CD4-positive, alpha-beta T cell treated with Interferon gamma for 1 hour (primary cell): ENCODE measurements around the gene SSC5D.
A peak's percentile ranks its signal among the peaks of the same experiment; 100 is the strongest.

Source experiments
- DNase-seq: peaks from one replicate; pipeline ENCODE4 v3.0.0-alpha.2; 2020

The SSC5D gene

GRCh38 chr19:55455576-55456235 lies 32.5 kb upstream of the SSC5D start:
- DNase-seq = no peak

DNA sequence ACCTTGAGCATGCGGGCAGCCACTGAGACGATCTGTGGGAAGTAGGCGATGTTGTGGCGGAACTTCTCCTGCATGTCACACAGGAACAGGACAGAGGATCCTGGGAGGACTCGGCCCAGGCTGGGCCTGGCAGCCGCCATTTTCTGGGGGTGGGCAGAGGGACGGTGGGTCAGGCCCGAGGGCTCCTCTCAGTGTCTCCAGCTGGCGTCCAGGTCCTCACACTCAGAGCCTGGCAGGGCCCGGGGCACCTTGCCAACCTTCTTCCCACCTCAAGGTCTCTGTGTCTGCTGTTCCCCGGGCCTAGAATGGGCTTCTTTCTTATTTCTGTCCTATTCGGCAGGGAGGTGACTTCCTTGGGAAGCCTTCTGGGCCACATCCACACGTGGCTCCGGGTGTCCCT lies 31.9 kb upstream of the SSC5D start:
- no peak for DNase-seq

GRCh38 chr19:55457683-55458457 lies 30.4 kb upstream of the SSC5D start:
- DNase-seq = no peak

GRCh38 chr19:55459551-55459949 lies 28.7 kb upstream of the SSC5D start:
- DNase-seq = no peak

DNA sequence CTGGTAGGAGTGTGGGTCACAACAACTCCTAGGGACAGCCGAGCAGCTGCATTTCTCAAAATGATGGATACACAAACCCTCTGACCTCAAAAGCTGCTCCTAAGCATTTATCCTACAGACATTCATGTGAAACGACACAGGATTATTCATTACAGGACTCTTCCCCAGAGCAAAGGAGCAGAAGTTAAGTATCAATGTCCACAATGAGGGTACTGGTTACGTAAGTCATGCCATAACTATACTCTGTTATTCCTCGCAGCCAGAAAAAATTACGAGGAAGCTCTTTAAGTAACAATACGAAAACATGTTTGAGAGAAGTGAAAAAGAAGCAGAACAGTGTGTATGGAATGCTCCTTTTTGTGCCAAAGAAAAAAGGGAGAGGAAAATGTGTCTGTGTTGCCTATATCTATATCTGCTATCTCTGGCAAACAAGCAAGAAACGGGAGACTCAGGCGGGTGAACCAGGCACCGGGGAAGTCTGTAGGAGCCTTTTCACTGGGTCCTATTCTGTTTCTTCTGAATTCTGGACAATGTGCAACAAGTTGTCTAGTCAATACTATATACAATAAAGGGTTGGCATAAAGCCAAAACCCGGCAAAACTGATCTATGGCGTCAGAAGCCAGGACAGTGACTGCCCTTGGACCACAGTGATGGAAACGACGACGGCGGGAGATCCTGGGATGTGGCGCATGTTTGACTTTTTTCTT lies 28.1 kb upstream of the SSC5D start:
- DNase-seq = no peak

DNA sequence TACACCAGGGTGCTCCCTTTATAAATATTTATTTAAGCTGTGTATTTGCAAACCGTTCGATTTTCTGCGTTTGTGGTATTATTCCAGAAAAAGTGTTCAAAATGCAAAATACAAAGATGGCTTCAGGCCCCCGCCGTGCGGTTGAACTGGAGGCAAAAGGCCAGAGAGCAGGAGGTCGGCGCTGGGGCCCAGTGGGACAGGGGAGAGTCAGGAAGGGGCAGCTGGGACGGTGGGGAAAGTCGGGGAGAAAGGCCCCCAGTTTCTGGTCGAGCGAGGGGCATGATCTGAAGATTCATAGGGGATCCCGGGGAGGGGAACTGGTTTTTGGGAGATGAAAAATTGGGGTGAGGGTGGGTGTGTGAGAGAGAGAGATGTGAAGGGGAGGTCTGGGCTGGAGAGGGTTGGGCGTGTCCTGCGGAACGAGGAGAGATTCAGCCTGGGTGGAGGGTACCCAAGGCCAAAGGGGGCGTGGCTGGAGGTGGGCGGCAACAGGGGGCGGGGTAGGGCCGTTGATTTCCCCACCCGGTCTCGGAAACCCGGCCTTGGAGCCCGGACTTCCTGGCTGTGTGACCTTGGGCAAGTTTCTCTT lies 27.5 kb upstream of the SSC5D start:
- no peak for DNase-seq

- DNase-seq = peak; percentile 100
These were observed 26.8 kb upstream of the SSC5D start, which contains the start of gene ISOC2 for GRCh38 chr19:55461259-55461973. TSS of gene ISOC2 (minus strand) at chr19:55461642. CDS start at chr19:55456486, 5,156 bp downstream.

DNA sequence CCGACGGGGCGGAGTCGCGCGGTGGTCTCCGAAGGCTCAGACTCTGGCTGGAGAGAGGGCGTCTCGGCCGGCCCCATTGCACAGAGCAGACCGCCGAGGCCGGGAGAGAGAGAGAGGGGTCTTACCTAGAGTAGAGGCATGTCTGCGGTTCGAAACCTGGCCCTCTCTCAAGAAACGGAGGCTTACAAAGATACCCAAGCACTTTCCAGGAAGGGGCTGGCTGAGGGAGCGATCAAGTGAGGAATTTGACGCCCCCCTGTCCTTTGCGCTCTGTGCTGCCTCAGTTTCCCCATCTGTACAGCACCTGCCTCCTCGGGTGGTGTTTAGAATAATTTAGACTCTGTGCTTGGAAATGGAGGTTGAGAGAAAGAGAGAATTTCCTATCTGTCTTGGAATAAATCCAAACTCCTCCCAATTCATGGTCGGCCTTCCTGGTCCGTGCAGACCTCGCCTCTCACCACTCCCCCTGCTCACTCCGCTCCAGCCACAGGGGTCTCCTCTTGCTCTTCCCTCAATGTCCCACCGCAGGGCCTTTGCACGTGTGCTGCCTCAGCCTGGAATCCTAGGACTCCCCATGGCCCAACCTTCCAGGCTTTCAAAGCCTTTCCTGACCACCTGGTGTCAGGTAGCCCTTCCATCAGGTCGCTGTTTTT lies 26.1 kb upstream of the SSC5D start:
- no peak for DNase-seq

DNA sequence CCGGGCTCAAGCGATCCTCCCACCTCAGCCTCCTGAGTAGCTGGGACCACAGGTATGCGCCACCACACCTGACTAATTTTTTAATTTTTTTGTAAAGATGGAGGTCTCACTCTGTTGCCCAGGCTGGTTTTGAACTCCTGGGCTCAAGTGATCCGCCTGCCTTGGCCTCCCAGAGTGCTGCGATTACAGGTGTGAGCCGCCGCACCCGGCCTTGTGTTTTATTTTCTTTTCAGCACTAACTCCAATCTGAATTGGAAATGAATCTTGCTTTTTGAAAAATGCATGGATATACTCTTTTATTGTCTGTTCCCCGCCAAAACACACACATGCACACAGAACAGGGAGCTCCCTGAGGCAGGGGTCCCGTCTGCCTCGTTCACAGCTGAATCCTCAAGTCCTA lies 25.5 kb upstream of the SSC5D start:
- DNase-seq = no peak

GRCh38 chr19:55463583-55464031 lies 24.6 kb upstream of the SSC5D start:
- DNase-seq = no peak

DNA sequence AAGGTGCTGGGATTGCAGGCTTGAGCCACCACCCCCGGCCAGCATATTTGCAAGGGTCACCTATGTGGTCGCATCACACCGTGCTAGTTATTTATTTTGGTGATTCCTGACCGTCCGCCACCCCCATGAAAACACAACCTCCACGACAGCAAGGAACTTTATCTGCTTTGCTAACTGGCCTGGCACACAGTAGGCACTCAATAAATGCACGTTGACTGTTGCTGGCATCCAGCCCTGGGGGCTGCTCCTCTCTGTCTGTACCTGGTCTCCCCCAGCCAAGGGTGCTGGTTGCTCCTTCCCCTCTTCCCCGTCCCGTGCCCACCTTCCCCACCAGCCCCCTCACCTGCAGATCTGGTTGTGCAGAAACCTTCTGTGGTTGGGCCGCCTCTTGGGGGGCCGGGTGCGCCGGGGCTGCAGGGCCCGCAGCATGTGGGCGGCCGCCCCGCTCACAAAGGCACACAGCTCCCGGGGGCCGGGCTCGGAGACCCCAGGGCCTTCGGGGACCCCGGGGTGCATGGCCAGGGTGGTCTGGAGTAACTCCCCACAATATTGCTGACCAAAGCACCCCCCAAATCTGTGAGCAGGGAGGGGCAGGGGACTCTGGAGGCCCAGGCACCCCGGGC lies 24.1 kb upstream of the SSC5D start:
- no peak for DNase-seq

DNA sequence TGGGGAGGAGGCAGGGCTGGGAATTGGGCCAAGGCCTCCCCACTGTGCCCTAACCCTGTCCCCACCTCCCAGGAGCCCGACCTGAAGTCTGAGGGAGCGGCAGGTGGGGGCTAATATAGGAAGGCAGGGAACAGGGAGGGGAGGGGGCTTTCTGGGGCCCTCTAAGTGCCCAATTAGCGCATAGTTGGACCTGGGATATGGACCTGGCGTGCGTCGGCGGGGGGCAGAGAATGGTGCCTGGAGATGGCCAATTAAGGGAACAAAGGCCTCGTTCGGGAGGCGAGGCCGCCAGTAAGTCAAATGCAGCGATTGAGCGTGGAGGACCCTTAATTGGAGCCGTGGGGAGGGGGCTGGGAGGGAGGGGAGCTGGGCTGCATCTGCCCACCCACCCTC lies 23.6 kb upstream of the SSC5D start, which contains the start of gene C19orf85:
TSS of gene C19orf85 (minus strand) at position 90 of the 393 bp plus-strand sequence. CDS start 197 bp downstream, outside the sequence.
- DNase-seq = no peak

DNA sequence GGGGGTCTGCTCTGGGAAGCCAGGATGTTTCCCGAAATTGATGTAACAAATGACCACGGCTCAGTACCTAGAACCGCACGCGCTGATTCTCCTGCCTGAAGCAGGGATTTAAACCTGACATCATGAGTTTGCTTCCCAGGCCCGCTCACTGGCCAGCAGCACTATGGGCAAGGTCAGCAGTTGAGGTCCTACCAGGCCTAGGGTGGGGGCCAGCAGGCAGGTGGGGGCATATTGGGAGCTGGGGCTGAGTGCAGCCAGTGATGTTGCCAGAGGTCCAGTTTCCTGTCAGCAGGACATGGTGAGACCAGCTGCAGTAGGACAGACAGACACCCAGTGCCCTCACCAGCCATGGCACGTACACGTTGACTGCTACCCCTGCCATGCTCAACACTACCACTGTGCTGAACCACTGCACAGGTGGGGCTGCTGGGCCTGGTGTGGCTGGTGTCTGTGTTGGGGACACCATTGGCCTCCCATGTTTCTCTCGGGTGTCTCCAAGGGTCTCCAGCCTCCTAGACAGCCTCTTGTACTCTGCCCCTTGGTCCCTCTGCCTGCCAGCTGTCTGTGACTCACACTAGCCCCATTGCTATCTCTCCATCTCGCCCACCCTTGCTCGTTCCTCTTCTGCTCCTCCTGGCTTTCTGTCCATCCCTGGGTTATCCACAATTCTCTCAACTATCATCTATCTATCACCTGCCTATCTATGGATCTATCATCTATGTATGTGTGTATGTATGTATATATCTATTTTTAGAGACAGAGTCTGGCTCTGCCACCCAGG lies 22.6 kb upstream of the SSC5D start:
- no peak for DNase-seq

GRCh38 chr19:55466241-55466614 lies 22.0 kb upstream of the SSC5D start:
- no peak for DNase-seq

- DNase-seq = peak; percentile 52
These were observed 20.8 kb upstream of the SSC5D start for GRCh38 chr19:55467236-55468053.

DNA sequence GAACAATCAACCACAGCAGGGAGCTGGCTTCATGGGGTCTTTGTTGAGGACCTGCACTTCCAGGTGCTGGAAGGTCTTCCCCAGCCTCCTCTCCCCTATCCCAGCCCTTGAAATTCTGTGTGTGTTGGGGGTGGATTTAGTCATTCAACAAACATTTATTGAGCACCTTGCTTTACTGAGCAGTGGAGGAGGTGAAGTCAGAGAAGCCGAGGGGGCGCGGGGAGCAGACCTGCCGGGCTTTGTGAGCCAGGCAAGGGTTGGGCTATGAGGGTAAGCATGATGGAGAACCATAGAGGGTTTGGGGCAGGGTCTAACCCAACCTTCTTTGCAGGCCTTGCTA lies 20.2 kb upstream of the SSC5D start:
- no peak for DNase-seq

DNA sequence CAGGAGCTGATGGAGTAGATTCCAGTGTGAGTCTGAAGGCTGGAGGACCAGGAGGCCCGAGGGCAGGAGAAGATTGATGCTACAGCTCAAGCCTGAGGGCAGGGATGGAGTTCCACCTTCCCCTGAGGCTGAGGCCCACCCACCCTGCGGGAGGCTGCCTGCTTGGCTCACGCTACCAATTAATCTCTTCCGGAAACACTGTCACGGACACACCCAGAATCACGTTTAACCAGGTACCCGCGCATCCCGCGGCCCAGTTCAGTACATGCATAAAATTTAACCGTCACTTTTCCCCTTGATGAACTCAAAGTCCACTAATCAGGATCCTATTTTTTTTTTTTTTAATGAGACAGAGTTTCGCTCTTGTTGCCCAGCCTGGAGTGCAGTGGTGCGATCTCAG lies 17.0 kb upstream of the SSC5D start:
- no peak for DNase-seq

DNA sequence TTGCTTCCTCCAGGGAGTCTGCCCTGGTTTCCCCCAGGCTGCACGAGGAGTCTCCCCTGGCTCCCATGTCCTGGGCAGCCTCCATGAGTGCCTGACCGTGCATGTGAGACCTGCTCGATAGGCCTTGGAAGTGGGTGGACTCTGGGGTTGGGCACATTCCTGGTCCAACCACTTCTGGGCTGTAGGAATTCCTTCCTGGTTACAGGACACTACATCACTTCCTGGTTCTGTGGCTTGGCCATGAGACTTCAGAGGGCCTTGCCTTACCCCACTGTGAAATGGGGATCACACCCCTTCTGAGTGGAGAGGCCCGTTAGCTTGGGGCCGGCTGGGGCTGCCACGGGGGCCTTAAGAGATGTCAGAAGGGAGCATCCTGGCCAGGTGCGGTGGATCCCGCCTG lies 15.8 kb upstream of the SSC5D start:
- DNase-seq = no peak

GRCh38 chr19:55473225-55474012 lies 14.8 kb upstream of the SSC5D start:
- no peak for DNase-seq
